Measurements from ENCODE around the gene ADAMTS7.
"Not testable (repeated sequence)": the region's sequence is repeated elsewhere in the genome, so short reads cannot be mapped to it uniquely, and the experiment has no call there.

ADAMTS7 gene, protein sequence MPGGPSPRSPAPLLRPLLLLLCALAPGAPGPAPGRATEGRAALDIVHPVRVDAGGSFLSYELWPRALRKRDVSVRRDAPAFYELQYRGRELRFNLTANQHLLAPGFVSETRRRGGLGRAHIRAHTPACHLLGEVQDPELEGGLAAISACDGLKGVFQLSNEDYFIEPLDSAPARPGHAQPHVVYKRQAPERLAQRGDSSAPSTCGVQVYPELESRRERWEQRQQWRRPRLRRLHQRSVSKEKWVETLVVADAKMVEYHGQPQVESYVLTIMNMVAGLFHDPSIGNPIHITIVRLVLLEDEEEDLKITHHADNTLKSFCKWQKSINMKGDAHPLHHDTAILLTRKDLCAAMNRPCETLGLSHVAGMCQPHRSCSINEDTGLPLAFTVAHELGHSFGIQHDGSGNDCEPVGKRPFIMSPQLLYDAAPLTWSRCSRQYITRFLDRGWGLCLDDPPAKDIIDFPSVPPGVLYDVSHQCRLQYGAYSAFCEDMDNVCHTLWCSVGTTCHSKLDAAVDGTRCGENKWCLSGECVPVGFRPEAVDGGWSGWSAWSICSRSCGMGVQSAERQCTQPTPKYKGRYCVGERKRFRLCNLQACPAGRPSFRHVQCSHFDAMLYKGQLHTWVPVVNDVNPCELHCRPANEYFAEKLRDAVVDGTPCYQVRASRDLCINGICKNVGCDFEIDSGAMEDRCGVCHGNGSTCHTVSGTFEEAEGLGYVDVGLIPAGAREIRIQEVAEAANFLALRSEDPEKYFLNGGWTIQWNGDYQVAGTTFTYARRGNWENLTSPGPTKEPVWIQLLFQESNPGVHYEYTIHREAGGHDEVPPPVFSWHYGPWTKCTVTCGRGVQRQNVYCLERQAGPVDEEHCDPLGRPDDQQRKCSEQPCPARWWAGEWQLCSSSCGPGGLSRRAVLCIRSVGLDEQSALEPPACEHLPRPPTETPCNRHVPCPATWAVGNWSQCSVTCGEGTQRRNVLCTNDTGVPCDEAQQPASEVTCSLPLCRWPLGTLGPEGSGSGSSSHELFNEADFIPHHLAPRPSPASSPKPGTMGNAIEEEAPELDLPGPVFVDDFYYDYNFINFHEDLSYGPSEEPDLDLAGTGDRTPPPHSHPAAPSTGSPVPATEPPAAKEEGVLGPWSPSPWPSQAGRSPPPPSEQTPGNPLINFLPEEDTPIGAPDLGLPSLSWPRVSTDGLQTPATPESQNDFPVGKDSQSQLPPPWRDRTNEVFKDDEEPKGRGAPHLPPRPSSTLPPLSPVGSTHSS (N-terminal part only)

DNA sequence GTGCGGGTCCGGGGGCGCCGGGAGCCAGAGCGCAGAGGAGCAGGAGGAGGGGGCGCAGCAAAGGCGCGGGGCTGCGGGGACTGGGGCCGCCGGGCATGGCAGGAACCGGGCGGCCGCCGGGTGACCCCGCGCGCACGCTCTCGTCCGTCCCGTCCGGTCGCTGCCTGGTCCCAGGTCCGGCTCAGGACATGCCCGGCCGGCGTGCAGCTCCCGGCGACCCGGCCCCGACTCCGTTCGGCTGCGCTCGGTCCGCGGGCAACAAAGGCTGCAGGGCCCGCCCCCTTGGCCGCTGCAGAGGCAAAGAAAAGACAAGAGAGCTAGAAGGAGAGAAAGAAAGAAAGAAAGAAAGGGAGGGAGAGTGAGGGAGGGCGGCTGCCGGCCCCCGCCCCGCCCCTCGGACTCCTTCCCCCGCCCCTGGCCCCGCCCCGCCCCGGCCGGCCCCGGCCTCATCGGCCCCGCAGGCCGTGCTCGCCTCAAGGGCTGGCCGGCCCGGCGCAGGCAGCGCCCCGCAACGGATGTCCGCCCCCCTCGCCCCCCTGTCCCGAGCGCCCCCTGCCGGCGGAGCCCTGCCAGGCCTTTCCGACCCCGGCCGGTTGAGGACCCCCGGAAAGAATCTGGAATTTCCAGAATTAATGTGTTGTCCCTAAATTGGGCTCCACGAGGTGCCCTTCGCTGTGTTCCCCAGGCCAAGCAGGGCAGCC, at the start of gene ADAMTS7:
ADAMTS7 (minus strand) TSS at position 341 of the 701 bp plus-strand sequence; CDS start at position 97, 244 bp downstream.
- TF ChIP-seq ZNF274 (IDR thresholded peaks at IDR 0.05; ENCODE audit: low read depth, low read length), result no peak
- peak within 1 kb of the TSS; percentile 56; the same call in 1 of the 2 replicates for H3K4me3 ChIP-seq (ENCODE audit: low read length)

DNA sequence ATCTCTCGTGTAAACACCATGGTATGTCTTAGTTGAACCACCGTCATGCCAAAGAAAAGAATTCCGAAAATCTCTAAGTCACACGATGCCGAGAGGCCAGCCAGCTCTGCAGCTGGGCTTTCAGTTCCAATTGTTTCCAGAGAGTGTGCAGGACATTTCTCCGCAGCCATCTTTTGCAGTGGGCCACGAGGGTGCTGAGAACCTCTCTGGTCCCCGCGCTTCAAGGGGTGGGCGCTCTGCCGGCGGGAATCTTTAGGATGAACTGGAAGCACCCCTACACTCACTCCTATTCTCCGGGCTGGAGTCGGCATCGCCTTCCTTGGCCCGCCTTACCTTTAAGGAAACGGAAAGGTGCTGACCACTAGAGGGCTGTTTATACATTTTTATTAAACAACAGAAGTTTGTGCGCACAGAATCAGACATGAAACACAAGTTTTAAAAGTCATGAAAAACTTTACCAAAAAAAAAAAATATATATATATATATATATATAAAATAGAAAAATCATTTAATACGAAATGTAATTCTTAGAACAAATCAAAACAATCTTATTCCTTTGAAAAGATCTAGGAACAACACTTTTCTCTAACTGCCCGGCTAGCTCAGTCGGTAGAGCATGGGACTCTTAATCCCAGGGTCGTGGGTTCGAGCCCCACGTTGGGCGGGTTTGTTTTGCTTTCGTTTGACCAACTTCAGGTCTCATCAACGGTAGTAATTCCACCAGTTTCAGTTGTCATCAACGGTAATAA, 48.9 kb upstream of the ADAMTS7 start:
- peak overlapping the region; percentile 79 for H3K4me3 ChIP-seq (ENCODE audit: low read length)
- no peak for TF ChIP-seq ZNF274 (IDR thresholded peaks at IDR 0.05; ENCODE audit: low read depth, low read length)

DNA sequence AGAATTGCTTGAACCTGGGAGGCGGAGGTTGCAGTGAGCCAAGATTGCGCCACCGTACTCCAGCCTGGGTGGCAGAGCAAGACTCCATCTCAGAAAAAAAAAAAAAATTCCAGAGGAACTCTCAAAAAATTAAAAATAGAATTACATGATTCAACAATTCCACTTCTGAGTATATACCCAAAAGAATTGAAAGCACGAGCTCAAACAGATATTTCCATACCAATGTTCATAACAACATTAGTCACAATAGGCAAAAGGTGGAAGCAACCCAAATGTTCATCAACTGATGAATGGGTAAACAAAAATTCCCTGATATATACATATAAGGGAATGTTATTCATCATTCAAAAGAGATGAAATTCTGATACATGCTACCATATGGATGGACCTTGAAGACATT, 44.5 kb upstream of the ADAMTS7 start:
- no peak for TF ChIP-seq ZNF274 (IDR thresholded peaks at IDR 0.05; ENCODE audit: low read depth, low read length)

DNA sequence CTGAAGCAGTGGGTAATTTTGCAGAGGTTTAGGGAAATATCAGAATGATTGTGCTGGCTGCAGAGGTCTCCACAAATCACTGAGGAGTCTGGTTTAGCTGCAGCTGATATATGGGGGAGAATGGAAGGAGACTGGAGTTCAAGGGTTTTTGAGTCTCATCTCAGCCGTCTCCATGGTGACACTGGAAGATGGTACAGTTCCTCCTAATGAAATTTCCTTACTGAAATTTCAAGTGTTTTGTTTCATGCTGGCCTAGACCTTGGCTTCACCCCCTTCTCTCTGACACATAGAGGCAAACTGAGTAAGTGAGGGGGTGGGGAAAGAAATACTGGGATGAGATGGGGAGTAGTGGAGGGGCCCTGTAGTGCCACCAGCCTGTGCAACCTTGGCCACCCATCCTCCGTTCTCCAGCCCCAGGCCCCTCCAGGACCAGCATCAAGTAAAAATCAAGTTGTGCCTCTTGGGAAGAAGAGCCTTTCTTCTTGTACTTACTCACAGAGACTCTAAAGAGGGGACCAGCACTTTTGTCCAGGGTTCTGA, 43.6 kb upstream of the ADAMTS7 start:
- H3K4me3 ChIP-seq (ENCODE audit: low read length), result no peak overlapping the region
- TF ChIP-seq ZNF274 (IDR thresholded peaks at IDR 0.05; ENCODE audit: low read depth, low read length), result no peak

More for the DNA sequence above, 44.5 kb upstream of the ADAMTS7 start:
- no peak overlapping the region for H3K4me3 ChIP-seq (ENCODE audit: low read length)

DNA sequence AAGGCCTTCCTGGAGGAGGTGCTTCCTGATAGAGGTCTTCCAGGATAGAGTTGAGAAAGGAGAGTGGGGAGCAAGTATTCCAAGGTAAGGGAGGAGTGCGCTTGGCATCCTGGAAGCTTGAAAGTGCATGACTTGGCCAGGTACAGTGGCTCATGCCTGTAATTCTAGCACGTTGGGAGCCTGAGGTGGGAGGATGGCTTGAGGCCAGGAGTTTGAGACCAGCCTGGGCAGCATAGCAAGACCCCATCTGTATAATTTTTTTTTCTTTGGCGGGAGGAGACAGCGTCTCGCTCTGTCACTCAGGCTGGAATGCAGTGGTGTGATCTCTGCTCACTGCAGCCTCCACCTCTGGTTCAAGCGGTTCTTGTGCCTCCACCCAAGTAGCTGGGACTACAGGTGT, 42.2 kb upstream of the ADAMTS7 start:
- TF ChIP-seq ZNF274 (IDR thresholded peaks at IDR 0.05; ENCODE audit: low read depth, low read length), result no peak
- no peak overlapping the region for H3K4me3 ChIP-seq (ENCODE audit: low read length)

DNA sequence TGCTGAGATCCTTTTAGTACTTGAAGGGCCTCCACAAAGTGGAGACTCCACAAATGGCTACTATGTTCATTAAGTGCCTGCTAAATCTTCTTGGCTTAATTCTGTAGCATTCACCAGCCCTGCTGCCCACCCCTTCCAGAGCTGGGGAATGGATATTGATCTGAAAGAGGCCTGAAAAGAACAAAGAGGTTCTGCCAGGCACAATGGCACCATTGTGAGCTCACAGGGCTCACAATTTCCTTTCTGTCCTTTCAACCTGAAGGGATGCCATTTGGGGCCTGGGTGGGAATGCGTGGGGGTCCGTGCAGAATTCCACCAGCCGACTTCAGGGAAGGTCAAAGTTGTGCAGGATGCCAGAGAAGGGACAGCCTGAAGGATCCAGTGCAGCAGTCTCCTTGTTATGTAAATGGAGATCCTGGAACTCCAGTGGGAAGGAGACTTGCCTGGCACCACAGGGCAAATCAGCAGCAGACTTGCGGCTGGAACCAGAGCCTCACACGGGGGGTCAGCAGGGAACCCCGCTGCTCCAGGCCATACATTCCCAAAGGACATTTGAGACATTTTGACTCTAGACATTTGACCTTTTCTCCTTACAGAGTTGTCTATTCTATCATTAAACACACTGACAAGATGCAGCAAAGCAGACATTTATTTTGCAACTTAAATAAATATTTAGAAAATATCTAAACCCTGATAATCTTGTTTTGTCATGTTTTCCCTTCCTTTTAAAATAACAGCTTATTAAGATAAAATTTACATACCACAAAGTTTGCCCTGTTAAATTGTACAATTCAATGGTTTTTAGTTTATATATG, 39.9 kb upstream of the ADAMTS7 start:
- no peak for TF ChIP-seq ZNF274 (IDR thresholded peaks at IDR 0.05; ENCODE audit: low read depth, low read length)
- no peak overlapping the region for H3K4me3 ChIP-seq (ENCODE audit: low read length)

DNA sequence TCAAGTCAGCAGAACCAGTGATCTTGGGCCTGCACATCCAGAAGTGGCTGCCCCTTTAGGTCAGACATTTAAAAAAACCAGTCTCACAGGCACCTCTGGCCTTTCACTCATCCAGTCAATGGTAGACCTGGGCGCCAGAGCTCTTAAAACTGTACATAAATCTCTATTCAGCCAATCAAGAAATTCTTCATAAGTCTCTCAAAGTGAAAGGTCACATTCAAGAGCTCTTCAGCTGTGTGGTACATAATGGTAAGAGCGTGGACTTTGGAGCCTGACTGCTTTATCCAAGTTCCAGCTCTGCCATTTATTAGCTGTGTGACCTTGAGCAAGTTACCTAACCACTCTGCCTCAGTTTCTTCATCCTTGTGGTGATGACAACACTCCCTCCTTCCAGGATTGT, 39.1 kb upstream of the ADAMTS7 start:
- no peak overlapping the region for H3K4me3 ChIP-seq (ENCODE audit: low read length)
- no peak for TF ChIP-seq ZNF274 (IDR thresholded peaks at IDR 0.05; ENCODE audit: low read depth, low read length)

DNA sequence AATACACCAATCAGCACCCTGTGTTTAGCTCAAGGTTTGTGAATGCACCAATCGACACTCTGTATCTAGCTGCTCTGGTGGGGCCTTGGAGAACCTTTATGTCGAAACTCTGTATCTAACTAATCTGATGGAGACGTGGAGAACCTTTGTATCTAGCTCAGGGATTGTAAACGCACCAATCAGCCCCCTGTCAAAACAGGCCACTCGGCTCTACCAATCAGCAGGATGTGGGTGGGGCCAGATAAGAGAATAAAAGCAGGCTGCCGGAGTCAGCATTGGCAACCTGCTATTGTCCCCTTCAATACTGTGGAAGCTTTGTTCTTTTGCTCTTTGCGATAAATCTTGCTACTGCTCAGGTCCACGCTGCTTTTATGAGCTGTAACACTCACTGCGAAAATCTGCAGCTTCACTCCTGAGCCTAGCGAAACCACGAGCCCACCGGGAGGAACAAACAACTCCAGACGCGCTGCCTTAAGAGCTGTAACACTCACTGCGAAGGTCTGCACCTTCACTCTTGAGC, 36.2 kb upstream of the ADAMTS7 start:
- not testable (repeated sequence) for H3K4me3 ChIP-seq (ENCODE audit: low read length)

DNA sequence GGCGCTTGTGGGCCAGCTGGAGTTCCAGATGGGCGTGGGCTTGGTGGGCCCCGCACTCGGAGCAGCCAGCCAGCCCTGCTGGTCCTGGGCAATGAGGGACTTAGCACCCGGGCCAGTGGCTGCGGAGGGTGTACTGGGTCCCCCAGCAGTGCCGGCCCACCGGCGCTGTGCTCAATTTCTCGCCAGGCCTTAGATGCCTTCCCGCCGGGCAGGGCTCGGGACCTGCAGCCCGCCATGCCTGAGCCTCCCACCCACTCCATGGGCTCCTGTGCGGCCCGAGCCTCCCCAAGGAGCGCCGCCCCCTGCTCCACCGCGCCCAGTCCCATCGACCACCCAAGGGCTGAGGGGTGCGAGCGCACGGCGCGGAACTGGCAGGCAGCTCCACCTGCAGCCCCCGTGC, 35.6 kb upstream of the ADAMTS7 start:
- not testable (repeated sequence) for H3K4me3 ChIP-seq (ENCODE audit: low read length)

DNA sequence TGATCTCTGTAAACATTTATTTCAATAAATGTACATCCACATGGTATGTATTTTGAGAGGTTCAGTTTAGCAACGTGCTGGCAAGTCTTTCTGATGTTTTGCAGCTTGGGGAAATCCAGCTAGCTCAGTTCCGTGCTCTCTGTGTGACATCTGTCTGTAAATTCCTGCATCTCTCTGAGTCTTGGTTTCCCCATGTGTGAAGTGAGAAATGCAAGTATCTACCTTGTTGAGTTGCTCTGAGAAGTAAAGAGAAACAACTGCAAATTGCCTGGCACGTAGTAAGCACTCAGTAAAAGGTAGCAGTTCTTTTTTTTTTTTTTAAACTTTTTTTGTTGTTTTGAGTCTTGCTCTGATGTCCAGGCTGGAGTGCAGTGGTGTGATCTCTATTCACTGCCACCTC, 31.3 kb upstream of the ADAMTS7 start:
- no peak overlapping the region for H3K4me3 ChIP-seq (ENCODE audit: low read length)
- no peak for TF ChIP-seq ZNF274 (IDR thresholded peaks at IDR 0.05; ENCODE audit: low read depth, low read length)

DNA sequence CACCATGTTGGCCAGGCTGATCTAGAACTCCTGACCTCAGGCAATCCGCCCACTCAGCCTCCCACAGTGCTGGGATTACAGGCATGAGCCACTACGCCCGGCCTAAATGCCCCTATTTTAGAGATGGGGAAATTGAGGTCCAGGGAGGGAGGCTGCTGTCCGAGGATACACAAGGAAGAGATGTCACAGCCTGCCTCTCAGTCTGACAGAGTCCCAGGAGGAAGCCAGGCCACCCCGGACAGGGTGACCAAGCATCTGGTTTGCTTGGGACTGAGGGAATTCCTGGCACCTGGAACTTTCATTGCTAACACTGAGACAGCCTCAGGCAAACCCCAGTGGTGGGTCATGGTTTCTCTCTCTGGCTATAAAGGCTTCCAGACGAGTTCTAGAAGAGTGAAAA, 30.6 kb upstream of the ADAMTS7 start:
- no peak overlapping the region for H3K4me3 ChIP-seq (ENCODE audit: low read length)
- TF ChIP-seq ZNF274 (IDR thresholded peaks at IDR 0.05; ENCODE audit: low read depth, low read length), result no peak

DNA sequence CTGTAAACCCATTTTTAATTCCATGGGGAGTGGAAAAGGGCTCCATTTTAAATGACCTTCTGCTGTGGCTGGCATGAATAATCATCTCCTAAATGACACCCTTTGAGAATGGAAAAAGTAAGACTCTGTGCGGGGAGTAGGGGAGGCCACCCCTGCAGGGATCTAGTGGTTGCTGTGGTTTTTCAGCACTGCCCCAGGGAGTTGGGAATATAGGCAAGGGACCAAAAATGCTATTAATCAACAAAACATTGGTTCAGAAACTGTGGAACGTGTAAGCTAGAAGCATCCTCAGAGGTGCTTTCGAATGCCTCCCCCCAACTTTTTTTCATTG, 30.1 kb upstream of the ADAMTS7 start:
- no peak overlapping the region for H3K4me3 ChIP-seq (ENCODE audit: low read length)
- no peak for TF ChIP-seq ZNF274 (IDR thresholded peaks at IDR 0.05; ENCODE audit: low read depth, low read length)

Data from GM08714 (cell line).